ENCODE measurements around the gene GPRASP2.
A peak's percentile ranks its signal among the peaks of the same experiment; 100 is the strongest.

The GPRASP2 gene

DNA sequence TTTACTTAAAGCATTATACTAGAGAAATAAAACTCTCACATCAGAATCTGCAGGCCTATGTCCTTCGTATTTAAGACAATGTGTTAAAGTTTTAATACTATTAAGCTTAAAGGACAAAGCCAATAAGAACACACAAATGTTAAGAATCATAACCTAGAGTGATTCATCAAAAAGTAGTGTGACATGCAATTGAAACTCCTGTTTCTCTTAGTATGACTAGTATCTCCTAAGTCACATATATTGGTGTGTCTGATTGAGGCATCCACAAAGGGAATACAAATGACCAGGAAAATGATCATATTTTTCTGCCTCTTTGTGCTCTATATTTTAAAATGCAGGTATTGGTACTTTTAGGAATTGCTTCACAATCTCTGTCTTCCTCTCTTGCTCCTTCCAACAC, 32.1 kb downstream of the GPRASP2 start:
- H3K4me1 ChIP-seq (ENCODE audit: control insufficient read depth, insufficient read depth, low read length) = peaks cover 21% of the 10 kb centered on the region
- H3K27me3 ChIP-seq (ENCODE audit: control insufficient read depth, insufficient read depth, low read length) = no peaks in the 10 kb centered on the region; the same call in 1 of the 2 replicates
- H3K27ac ChIP-seq (ENCODE audit: low read depth, low read length) = no peak overlapping the region
- H3K4me3 ChIP-seq (ENCODE audit: low read depth, low read length) = no peak overlapping the region
- no peak overlapping the region for H3K9ac ChIP-seq (ENCODE audit: low read length)
- no peaks in the 10 kb centered on the region; the same call in 1 of the 2 replicates for H3K36me3 ChIP-seq (ENCODE audit: control insufficient read depth, insufficient read depth, low read length)
- H3K9me3 ChIP-seq (ENCODE audit: control insufficient read depth, insufficient read depth, low read depth, low read length) = peaks cover 3% of the 10 kb centered on the region; the same call in 1 of the 2 replicates

DNA sequence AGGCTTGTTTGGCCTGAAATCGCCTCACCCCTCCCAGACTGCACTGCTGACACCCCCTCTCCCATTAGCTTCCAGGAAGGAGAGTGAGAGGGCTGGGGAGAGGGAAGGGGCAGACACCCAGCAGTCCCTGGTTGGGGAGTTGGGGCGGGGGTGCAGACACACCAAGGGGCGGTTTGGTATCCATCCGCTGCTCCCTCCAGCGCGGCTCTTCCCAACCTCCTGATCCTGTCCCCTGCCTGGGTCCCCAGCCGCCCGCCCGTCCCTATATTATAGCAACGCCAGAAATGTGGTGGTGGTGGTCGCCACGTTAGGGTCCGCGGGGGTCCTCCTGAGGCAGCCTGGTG, 33.2 kb downstream of the GPRASP2 start:
- H3K36me3 ChIP-seq (ENCODE audit: control insufficient read depth, insufficient read depth, low read length) = no peaks in the 10 kb centered on the region; the same call in 1 of the 2 replicates
- no peak overlapping the region for H3K9ac ChIP-seq (ENCODE audit: low read length)
- H3K9me3 ChIP-seq (ENCODE audit: control insufficient read depth, insufficient read depth, low read depth, low read length) = peaks cover 3% of the 10 kb centered on the region; the same call in 1 of the 2 replicates
- H3K27me3 ChIP-seq (ENCODE audit: control insufficient read depth, insufficient read depth, low read length) = no peaks in the 10 kb centered on the region; the same call in 1 of the 2 replicates
- no peak overlapping the region for H3K27ac ChIP-seq (ENCODE audit: low read depth, low read length)
- peak overlapping the region; percentile 78 for H3K4me3 ChIP-seq (ENCODE audit: low read depth, low read length)
- H3K4me1 ChIP-seq (ENCODE audit: control insufficient read depth, insufficient read depth, low read length) = peaks cover 17% of the 10 kb centered on the region

DNA sequence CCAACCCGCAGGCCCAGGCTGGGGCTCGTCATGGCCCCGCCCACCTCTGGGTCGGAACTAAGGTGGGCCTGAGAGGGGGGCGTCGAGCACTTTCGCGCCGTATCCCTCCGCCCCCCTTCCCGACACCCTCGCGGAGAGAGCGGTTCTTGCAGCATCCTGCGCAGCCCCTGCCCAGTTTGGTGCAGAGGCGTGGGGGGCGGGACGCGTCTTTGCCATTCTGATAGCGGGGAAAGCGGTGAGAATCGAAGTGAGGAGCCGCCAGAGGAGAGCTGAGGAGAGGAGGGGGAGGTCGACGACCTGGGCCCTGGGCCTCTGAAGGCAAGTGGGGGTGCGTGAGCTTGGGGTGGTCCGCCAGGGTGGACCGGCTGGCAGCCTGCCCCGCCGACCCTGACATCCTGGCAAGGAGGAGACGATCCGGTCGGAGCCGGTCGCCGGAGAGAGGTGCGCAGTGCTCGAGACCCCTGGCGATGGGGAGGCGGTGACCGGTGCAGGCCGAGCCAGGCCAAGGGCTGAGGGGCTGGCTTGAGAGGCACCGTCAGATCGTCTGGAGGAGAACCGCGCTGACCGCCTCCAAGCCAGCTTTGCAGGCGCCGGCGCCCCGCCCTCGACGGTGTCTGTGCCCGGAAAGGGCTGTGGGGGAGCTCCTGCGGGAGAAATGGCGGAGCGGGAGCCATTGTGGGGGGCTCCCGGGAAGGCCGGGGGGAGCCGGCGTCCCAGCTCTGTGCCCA, 33.8 kb downstream of the GPRASP2 start:
- Histone ChIP-seq H3K36me3 (ENCODE audit: control insufficient read depth, insufficient read depth, low read length) (no peaks in the 10 kb centered on the region; the same call in 1 of the 2 replicates), H3K4me1 (ENCODE audit: control insufficient read depth, insufficient read depth, low read length) (peaks cover 17% of the 10 kb centered on the region), H3K27me3 (ENCODE audit: control insufficient read depth, insufficient read depth, low read length) (no peaks in the 10 kb centered on the region; the same call in 1 of the 2 replicates), H3K27ac (ENCODE audit: low read depth, low read length) (no peak overlapping the region), H3K9ac (ENCODE audit: low read length) (peak overlapping the region; percentile 66), H3K4me3 (ENCODE audit: low read depth, low read length) (peak overlapping the region; percentile 78), H3K9me3 (ENCODE audit: control insufficient read depth, insufficient read depth, low read depth, low read length) (peaks cover 3% of the 10 kb centered on the region; the same call in 1 of the 2 replicates)

DNA sequence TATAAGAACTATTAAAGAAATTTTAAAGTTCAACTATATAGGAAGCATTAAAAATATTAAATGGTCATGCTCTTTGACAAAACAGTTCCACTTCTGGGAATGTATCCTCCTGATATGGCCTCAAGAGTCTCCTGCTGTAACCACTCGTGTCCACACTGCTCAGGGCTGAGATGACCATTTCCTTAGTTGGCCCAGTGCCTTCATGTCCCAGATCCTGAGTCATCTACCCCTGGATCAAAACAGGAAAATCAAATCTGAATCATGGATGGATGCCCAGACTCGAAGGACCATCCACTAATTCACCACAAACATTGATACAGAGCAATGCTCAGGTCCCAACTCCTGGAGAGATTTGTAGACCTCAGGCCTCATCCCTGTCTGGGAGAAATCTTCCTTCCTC, 53.0 kb downstream of the GPRASP2 start:
- H3K36me3 ChIP-seq (ENCODE audit: control insufficient read depth, insufficient read depth, low read length) = no peaks in the 10 kb centered on the region
- no peak overlapping the region for H3K4me3 ChIP-seq (ENCODE audit: low read depth, low read length)
- no peaks in the 10 kb centered on the region for H3K4me1 ChIP-seq (ENCODE audit: control insufficient read depth, insufficient read depth, low read length)
- no peak overlapping the region for H3K27ac ChIP-seq (ENCODE audit: low read depth, low read length)
- H3K27me3 ChIP-seq (ENCODE audit: control insufficient read depth, insufficient read depth, low read length) = no peaks in the 10 kb centered on the region
- no peak overlapping the region for H3K9ac ChIP-seq (ENCODE audit: low read length)
- H3K9me3 ChIP-seq (ENCODE audit: control insufficient read depth, insufficient read depth, low read depth, low read length) = no peaks in the 10 kb centered on the region

DNA sequence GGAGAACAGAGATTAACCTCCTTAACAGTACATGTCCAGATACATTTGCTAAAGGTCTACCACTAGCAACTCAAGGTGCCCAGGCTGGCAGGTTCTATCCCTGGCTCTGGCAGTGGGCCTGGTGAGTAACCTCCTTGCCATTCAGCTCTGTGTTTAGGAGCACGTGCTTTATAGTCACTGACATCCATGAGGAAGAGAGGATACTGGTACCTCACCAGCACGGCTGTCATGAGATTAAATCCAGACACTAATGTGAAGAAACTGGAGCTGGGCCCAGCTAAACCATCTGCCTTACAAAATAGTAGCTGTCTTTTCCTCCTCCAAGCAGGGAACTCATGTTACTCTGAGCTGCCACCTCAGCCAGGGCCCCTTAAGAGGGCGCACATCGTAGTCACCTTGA, 53.6 kb downstream of the GPRASP2 start:
- no peak overlapping the region for H3K4me3 ChIP-seq (ENCODE audit: low read depth, low read length)
- no peaks in the 10 kb centered on the region for H3K27me3 ChIP-seq (ENCODE audit: control insufficient read depth, insufficient read depth, low read length)
- H3K27ac ChIP-seq (ENCODE audit: low read depth, low read length) = no peak overlapping the region
- no peaks in the 10 kb centered on the region for H3K36me3 ChIP-seq (ENCODE audit: control insufficient read depth, insufficient read depth, low read length)
- no peak overlapping the region for H3K9ac ChIP-seq (ENCODE audit: low read length)
- no peaks in the 10 kb centered on the region for H3K4me1 ChIP-seq (ENCODE audit: control insufficient read depth, insufficient read depth, low read length)
- H3K9me3 ChIP-seq (ENCODE audit: control insufficient read depth, insufficient read depth, low read depth, low read length) = no peaks in the 10 kb centered on the region

DNA sequence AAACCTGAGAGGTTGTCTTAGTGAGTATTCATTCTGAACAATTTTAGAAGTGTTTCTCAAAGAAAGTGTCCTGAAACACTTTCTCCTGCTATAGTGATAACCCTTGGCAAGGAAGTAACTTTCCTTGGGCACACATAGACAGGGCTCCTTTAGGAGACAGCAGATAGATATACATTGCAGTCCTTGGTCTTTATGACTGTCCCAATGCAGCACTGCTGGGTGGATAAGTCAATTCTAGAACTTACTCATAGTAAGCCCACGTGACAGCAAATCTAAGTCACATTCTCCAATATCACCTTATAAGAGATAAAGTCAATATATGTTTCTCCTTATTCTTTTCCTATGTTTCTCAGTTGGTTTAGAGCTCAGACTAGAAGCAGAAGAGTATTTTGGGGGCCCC, 55.0 kb downstream of the GPRASP2 start:
- no peak overlapping the region for H3K27ac ChIP-seq (ENCODE audit: low read depth, low read length)
- no peaks in the 10 kb centered on the region for H3K9me3 ChIP-seq (ENCODE audit: control insufficient read depth, insufficient read depth, low read depth, low read length)
- H3K4me1 ChIP-seq (ENCODE audit: control insufficient read depth, insufficient read depth, low read length) = no peaks in the 10 kb centered on the region
- no peaks in the 10 kb centered on the region for H3K27me3 ChIP-seq (ENCODE audit: control insufficient read depth, insufficient read depth, low read length)
- no peak overlapping the region for H3K9ac ChIP-seq (ENCODE audit: low read length)
- H3K4me3 ChIP-seq (ENCODE audit: low read depth, low read length) = no peak overlapping the region
- H3K36me3 ChIP-seq (ENCODE audit: control insufficient read depth, insufficient read depth, low read length) = no peaks in the 10 kb centered on the region

Data from HUES6 (cell line).